ENCODE measurements around the gene DNAJC12. TPM values are rescaled to one million over a fixed set of nuclear protein-coding genes. Genes with fewer than 3 reads are reported as not detected.
"Not testable (repeated sequence)": the region's sequence is repeated elsewhere in the genome, so short reads cannot be mapped to it uniquely, and the experiment has no call there.

DNAJC12 gene
- total RNA-seq, 1 experiment from 2014 or later, result 15.5 TPM

GRCh38 chr10:67763499-67764011 lies 74.4 kb downstream of the DNAJC12 start:
- H3K9me2 ChIP-seq (replicated peaks; ENCODE audit: low read length), result no peaks in the 10 kb centered on the region
- ChIA-PET CTCF (interaction anchor here (0.6 to 1.2 kb wide), 2 partner anchors 66 to 97 kb away, joined by 3 to 7 read pairs; no protein-coding TSS in a partner anchor), POLR2A (ENCODE audit: unreplicated experiment) (no interaction called here)
- peak overlapping the region; percentile 81 for H3K4me2 ChIP-seq (ENCODE audit: low read length)
- no peaks in the 10 kb centered on the region for H3K9me3 ChIP-seq (ENCODE audit: low read length)
- peak; percentile 84 for DNase-seq
- peak; percentile 40 for ATAC-seq
- TF ChIP-seq EZH2phosphoT487 (IDR thresholded peaks at IDR 0.05; ENCODE audit: borderline replicate concordance, low read length) (no peak), EZH2 (IDR thresholded peaks at IDR 0.05; ENCODE audit: low read length, unreplicated experiment) (no peak), CTCF (conservative IDR thresholded peaks at IDR 0.05; ENCODE audit: low read depth, low read length) (no peak)
- no peaks in the 10 kb centered on the region for H3F3A ChIP-seq (ENCODE audit: low read length, unreplicated experiment)
- peak overlapping the region; percentile 52 for H3K9ac ChIP-seq (ENCODE audit: low read length)
- intact Hi-C loops (cut with micrococcal nuclease), result loop anchor here (2.0 to 5.0 kb wide), 2 partner anchors 55 to 66 kb away; partner anchors contain the start of gene CTNNA3
- no peaks in the 10 kb centered on the region for H3K36me3 ChIP-seq (ENCODE audit: low read depth, low read length)
- BruUV-seq (replicated peaks), result no TSS peak
- H3K4me3 ChIP-seq (ENCODE audit: low read length), result peak overlapping the region; percentile 82
- H3K79me2 ChIP-seq (ENCODE audit: low read length), result no peaks in the 10 kb centered on the region
- no peaks in the 10 kb centered on the region for H4K20me1 ChIP-seq (ENCODE audit: low read length)
- peaks cover 17% of the 10 kb centered on the region for H3K27me3 ChIP-seq (ENCODE audit: low read length)
- H2AFZ ChIP-seq (ENCODE audit: low read length), result peak overlapping the region; percentile 88
- peak overlapping the region; percentile 2; the same call in 1 of the 2 replicates for H3K27ac ChIP-seq (ENCODE audit: low read length)
- H3K4me1 ChIP-seq (ENCODE audit: insufficient read depth, low read length), result peaks cover 16% of the 10 kb centered on the region

- H3F3A ChIP-seq (ENCODE audit: low read length, unreplicated experiment); DNase-seq; H3K27ac ChIP-seq (ENCODE audit: low read length); H3K4me2 ChIP-seq (ENCODE audit: low read length); H2AFZ ChIP-seq (ENCODE audit: low read length); H3K9ac ChIP-seq (ENCODE audit: low read length); H3K36me3 ChIP-seq (ENCODE audit: low read depth, low read length); ATAC-seq; H3K9me2 ChIP-seq (replicated peaks; ENCODE audit: low read length); BruUV-seq (replicated peaks); H4K20me1 ChIP-seq (ENCODE audit: low read length); POLR2A ChIA-PET (ENCODE audit: unreplicated experiment); H3K9me3 ChIP-seq (ENCODE audit: low read length); H3K4me3 ChIP-seq (ENCODE audit: low read length); H3K79me2 ChIP-seq (ENCODE audit: low read length); CTCF ChIA-PET: not testable (repeated sequence)
- Histone ChIP-seq H3K27me3 (ENCODE audit: low read length) (peaks cover 24% of the 10 kb centered on the region), H3K4me1 (ENCODE audit: insufficient read depth, low read length) (peaks cover 13% of the 10 kb centered on the region)
- intact Hi-C loops (cut with micrococcal nuclease), result loop anchor here (5.0 kb wide), 1 partner anchor 65 kb away; the partner anchor contains the start of gene CTNNA3
Measured at GRCh38 chr10:67762567-67762966, 75.4 kb downstream of the DNAJC12 start.

- H3K9ac ChIP-seq (ENCODE audit: low read length), result no peak overlapping the region
- H3K4me2 ChIP-seq (ENCODE audit: low read length), result no peak overlapping the region
- no peak overlapping the region for H3K4me3 ChIP-seq (ENCODE audit: low read length)
- peaks cover 11% of the 10 kb centered on the region for H3K4me1 ChIP-seq (ENCODE audit: insufficient read depth, low read length)
- H3K9me2 ChIP-seq (replicated peaks; ENCODE audit: low read length), result no peaks in the 10 kb centered on the region
- BruUV-seq (replicated peaks), result no TSS peak
- H3K9me3 ChIP-seq (ENCODE audit: low read length), result no peaks in the 10 kb centered on the region
- ChIA-PET POLR2A (ENCODE audit: unreplicated experiment) (no interaction called here), CTCF (no interaction called here)
- H4K20me1 ChIP-seq (ENCODE audit: low read length), result no peaks in the 10 kb centered on the region
- TF ChIP-seq CTCF (conservative IDR thresholded peaks at IDR 0.05; ENCODE audit: low read depth, low read length), result no peak
- TF ChIP-seq EZH2phosphoT487 (IDR thresholded peaks at IDR 0.05; ENCODE audit: borderline replicate concordance, low read length), result no peak
- no peak for TF ChIP-seq EZH2 (IDR thresholded peaks at IDR 0.05; ENCODE audit: low read length, unreplicated experiment)
- no peaks in the 10 kb centered on the region for H3K36me3 ChIP-seq (ENCODE audit: low read depth, low read length)
- no peaks in the 10 kb centered on the region for H3K79me2 ChIP-seq (ENCODE audit: low read length)
- ATAC-seq (no peak), DNase-seq (no peak)
- intact Hi-C loops (cut with micrococcal nuclease), result loop anchor here (5.0 kb wide), 1 partner anchor 63 kb away; the partner anchor contains the start of gene CTNNA3
- no peak overlapping the region for H3K27ac ChIP-seq (ENCODE audit: low read length)
- no peak overlapping the region for H2AFZ ChIP-seq (ENCODE audit: low read length)
- peaks cover 41% of the 10 kb centered on the region for H3K27me3 ChIP-seq (ENCODE audit: low read length)
- H3F3A ChIP-seq (ENCODE audit: low read length, unreplicated experiment), result no peaks in the 10 kb centered on the region
Measured at GRCh38 chr10:67760272-67760671, 77.7 kb downstream of the DNAJC12 start.

Other genes starting within 250 kb of the DNAJC12 start
- 1.4 and 1.9 TPM in 2 replicates for gene CTNNA3, start 142.0 kb downstream of the DNAJC12 start, total RNA-seq (2014; rRNA removed)
- 20.4 and 20.8 TPM in 2 replicates for gene SIRT1, start 46.5 kb upstream of the DNAJC12 start, total RNA-seq (2014; rRNA removed)
- gene HERC4, start 237.1 kb upstream of the DNAJC12 start, total RNA-seq (2014; rRNA removed), result 57.4 and 74.4 TPM in 2 replicates

Data from PC-3 (cell line).